HS-27A (cell line): ENCODE data around the gene UTP25.

Experiments
- DNase-seq: peaks from one replicate; pipeline ENCODE4 v3.0.0-alpha.2; 2012; ENCODE audit warnings: low read depth, missing footprints

UTP25 gene

GRCh38 chr1:209805875-209806760, 21.7 kb upstream of the UTP25 start, which contains the start of gene IRF6:
Gene IRF6, minus strand, starts transcription at chr1:209806142. Its CDS starts 4,729 bp downstream, at chr1:209801413.
- no peak for DNase-seq

GRCh38 chr1:209807509-209807908, 20.3 kb upstream of the UTP25 start:
- no peak for DNase-seq

GRCh38 chr1:209808059-209808581, 19.7 kb upstream of the UTP25 start:
- DNase-seq: peak; percentile 81

- DNase-seq: no peak
These were observed 18.2 kb upstream of the UTP25 start for GRCh38 chr1:209809611-209810010.

- DNase-seq: no peak
These were observed 17.0 kb upstream of the UTP25 start for GRCh38 chr1:209810783-209811182.

- no peak for DNase-seq
These were observed 13.9 kb upstream of the UTP25 start for GRCh38 chr1:209813902-209814301.

- no peak for DNase-seq
These were observed 12.3 kb upstream of the UTP25 start for GRCh38 chr1:209815490-209815889.

GRCh38 chr1:209815931-209816341, 11.8 kb upstream of the UTP25 start:
- no peak for DNase-seq

- DNase-seq: no peak
These were observed 10.8 kb upstream of the UTP25 start for GRCh38 chr1:209816923-209817322.

- DNase-seq: no peak
These were observed 10.1 kb upstream of the UTP25 start for GRCh38 chr1:209817691-209818090.

- DNase-seq: no peak
These were observed 8.7 kb upstream of the UTP25 start for GRCh38 chr1:209819058-209819457.

GRCh38 chr1:209820986-209821385, 6.8 kb upstream of the UTP25 start:
- no peak for DNase-seq

GRCh38 chr1:209822706-209823105, 5.1 kb upstream of the UTP25 start:
- DNase-seq: no peak

GRCh38 chr1:209823143-209824041, 4.4 kb upstream of the UTP25 start:
- no peak for DNase-seq

- DNase-seq: no peak
These were observed 2.0 kb upstream of the UTP25 start for GRCh38 chr1:209825591-209826434.

GRCh38 chr1:209829716-209830115, 1.9 kb downstream of the UTP25 start:
- no peak for DNase-seq

- no peak for DNase-seq
These were observed 3.0 kb downstream of the UTP25 start for GRCh38 chr1:209830722-209831121.

GRCh38 chr1:209831615-209832014, 3.8 kb downstream of the UTP25 start:
- DNase-seq: no peak

- DNase-seq: peak; percentile 50
These were observed 8.1 kb downstream of the UTP25 start for GRCh38 chr1:209835782-209836298.

GRCh38 chr1:209837671-209838070, 9.9 kb downstream of the UTP25 start:
- DNase-seq: no peak

GRCh38 chr1:209838537-209838936, 10.8 kb downstream of the UTP25 start:
- DNase-seq: no peak
